Stomach (tissue), 4 donors: ENCODE data around the gene TEX53.

Source experiments
- POLR2A ChIP-seq, 4 donors: fragments of 450-650 bp; IDR thresholded peaks; one replicate each; pipeline ENCODE4 v1.6.1; 2016; ENCODE audit warnings: antibody characterized with exemption in 4 of 4, control low read depth in 2 of 4, mild to moderate bottlenecking in 1 of 4, moderate library complexity in 1 of 4
- POLR2AphosphoS5 ChIP-seq, 3 donors: sonication (generic); formaldehyde crosslinking; IDR thresholded peaks; one replicate each; pipeline ENCODE4 v1.6.1; 2016; ENCODE audit warnings: antibody characterized with exemption in 3 of 3
- TF ChIP-seq, protein P1 (sequence below), 7 experiments: fragments of 450-650 bp in 4 of 7; fragments of 200-600 bp in 3 of 7; sonication (generic) in 3 of 7; IDR thresholded peaks; one replicate each; pipeline ENCODE4 v1.5.1; 2016 to 2019; ENCODE audit warnings: antibody characterized with exemption in 7 of 7, control low read depth in 2 of 7, mild to moderate bottlenecking in 1 of 7

DNA sequence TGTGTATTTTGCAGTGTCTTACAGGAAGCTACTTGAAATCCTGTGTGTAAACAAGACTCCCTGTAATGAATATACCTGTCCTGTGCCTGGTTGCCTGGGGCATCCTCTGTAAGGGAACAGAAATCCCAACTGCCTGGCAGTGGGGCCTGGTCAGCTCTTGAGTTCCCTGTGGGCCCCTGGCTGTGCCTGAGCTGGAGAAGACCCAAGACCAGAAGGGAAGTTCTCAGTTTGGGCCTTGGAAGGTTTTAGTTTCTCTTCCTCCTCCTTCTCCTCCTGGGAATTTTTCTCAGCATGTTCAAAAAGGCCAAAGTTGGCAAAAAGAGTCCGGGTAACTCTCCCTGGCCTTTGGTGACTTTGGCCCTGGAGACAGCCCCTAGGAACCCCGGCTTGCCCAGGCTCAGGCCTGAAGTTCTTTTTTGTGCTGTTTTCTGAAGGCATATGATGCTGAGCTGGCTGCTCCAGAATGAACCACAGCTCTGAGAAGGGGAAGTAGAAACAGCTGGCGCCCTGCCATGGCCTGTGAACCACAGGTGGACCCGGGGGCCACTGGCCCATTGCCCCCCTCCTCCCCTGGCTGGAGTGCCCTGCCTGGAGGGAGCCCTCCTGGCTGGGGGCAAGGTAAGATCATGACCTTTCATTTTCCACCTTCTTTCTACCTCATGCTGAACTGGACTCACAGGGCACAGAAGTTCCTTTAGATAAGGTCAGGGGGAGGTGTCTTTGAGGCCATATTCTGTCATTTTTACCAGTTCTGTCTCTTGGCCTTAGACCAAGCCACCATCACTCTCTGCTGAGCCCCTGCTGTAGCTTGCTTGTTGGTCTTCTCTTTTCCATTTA lies 40.7 kb downstream of the TEX53 start:
- TF ChIP-seq POLR2A (IDR thresholded peaks at IDR 0.05) (no peak), POLR2AphosphoS5 (IDR thresholded peaks at IDR 0.05) (no peak)
- TF ChIP-seq, protein P1, sequence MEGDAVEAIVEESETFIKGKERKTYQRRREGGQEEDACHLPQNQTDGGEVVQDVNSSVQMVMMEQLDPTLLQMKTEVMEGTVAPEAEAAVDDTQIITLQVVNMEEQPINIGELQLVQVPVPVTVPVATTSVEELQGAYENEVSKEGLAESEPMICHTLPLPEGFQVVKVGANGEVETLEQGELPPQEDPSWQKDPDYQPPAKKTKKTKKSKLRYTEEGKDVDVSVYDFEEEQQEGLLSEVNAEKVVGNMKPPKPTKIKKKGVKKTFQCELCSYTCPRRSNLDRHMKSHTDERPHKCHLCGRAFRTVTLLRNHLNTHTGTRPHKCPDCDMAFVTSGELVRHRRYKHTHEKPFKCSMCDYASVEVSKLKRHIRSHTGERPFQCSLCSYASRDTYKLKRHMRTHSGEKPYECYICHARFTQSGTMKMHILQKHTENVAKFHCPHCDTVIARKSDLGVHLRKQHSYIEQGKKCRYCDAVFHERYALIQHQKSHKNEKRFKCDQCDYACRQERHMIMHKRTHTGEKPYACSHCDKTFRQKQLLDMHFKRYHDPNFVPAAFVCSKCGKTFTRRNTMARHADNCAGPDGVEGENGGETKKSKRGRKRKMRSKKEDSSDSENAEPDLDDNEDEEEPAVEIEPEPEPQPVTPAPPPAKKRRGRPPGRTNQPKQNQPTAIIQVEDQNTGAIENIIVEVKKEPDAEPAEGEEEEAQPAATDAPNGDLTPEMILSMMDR (IDR thresholded peaks at IDR 0.05) = no peak
